ENCODE measurements around the gene RFPL1.
"Not testable (repeated sequence)": the region's sequence is repeated elsewhere in the genome, so short reads cannot be mapped to it uniquely, and the experiment has no call there.

RFPL1 gene

GRCh38 chr22:29479417-29480261, 41.3 kb downstream of the RFPL1 start, which contains the start of gene NEFH:
TSS of gene NEFH (plus strand) at chr22:29480218. CDS start at chr22:29480263, 45 bp downstream.
- peak; percentile 14 to 45 for DNase-seq

GRCh38 chr22:29480262-29480511, 41.8 kb downstream of the RFPL1 start:
- DNase-seq: no peak

GRCh38 chr22:29480512-29481264, 42.3 kb downstream of the RFPL1 start:
- DNase-seq: no peak

- no peak for DNase-seq
Observed at GRCh38 chr22:29481265-29482000, 43.0 kb downstream of the RFPL1 start.

DNA sequence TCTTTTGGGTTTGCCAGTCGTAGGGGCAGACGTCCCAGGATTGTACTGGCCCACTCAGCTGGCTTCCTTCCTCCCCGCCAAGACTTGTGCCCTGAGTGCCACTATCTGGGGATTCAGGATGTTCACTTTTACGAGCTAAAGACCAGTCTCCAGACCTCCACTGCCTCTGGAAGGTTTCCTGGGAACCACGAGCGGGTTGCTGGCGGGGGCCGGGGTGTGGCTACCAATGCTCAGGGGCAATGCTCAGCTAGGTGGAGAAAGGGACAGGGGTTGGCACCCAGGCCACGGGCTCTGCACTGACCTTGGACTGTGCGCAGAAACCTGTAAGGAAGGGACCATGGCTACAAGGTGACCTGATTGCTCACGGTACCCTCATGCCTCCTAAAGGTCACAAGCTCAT, 43.9 kb downstream of the RFPL1 start:
- no peak for DNase-seq

GRCh38 chr22:29482726-29483125, 44.3 kb downstream of the RFPL1 start:
- DNase-seq: no peak

GRCh38 chr22:29483254-29483653, 44.9 kb downstream of the RFPL1 start:
- DNase-seq: no peak

DNA sequence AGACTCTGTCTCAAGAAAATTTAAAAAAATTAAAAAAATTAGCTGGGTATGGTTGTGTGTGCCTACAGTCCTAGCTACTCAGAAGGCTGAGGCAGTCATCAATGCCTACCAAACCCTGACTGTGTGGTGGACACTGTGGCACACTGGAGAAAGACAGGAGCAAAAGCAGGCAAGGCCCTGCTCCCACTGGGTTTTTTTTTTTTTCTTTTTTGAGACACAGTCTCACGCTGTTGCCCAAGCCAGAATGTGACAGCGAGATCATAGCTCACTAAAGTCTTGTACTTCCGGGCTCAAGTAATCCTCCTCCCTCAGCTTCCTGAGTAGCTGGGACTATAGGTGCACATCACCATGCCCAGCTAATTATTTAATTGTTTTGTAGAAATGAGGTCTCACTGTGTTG, 46.3 kb downstream of the RFPL1 start:
- DNase-seq: no peak

- DNase-seq: no peak
Observed at GRCh38 chr22:29485448-29485847, 47.1 kb downstream of the RFPL1 start.

DNA sequence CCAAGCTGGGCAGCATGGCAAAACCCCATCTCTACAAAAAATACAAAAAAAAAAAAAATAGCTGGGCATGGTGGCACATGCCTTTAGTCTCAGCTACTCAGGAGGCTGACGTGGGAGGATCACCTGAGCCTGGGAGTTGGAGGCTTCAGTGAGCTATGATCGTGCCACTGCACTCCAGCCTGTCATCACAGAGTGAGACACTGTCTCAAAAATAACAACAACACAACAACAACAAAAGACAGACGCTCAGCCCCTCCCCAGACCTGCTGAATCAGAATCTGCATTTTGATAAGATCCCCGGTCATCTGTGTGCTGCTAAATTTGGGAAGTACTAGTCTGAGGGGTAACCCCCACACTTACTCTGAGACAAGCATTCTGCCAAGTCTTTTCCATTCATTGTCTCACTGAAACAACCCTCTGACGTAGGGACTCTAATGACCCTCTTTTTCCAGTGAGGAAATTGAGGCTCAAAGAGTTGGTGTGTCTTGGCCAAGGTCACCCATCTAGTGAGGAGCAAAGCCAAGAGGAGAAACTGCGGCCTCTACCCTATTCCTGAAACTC, 49.1 kb downstream of the RFPL1 start:
- no peak for DNase-seq

- DNase-seq: not testable (repeated sequence)
Observed at GRCh38 chr22:29489127-29489780, 50.9 kb downstream of the RFPL1 start.

DNA sequence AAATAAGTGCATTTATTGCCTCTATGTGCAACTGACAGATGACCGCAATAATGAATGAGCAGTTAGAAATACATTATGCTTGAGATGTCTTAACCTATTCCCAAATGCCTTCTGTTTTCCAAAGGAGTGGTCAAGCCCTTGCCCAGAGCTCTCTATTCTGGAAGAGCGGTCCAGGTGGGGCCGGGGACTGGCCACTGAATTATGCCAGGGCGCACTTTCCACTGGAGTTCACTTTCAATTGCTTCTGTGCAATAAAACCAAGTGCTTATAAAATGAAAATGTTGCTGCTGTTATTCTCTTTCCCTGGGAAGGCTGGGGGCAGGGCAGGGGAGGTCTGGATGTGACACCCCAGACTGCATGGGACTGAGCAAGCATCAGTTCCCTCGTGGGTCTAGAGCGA, 52.6 kb downstream of the RFPL1 start:
- DNase-seq: no peak

Data from SHP77 (cell line).